ENCODE measurements around the gene BCAP31. TPM values are rescaled to one million over a fixed set of nuclear protein-coding genes. Genes with fewer than 3 reads are reported as not detected.

Gene BCAP31
- total RNA-seq, 2 experiments from 2014 or later: 43.0 to 72.0 TPM

DNA sequence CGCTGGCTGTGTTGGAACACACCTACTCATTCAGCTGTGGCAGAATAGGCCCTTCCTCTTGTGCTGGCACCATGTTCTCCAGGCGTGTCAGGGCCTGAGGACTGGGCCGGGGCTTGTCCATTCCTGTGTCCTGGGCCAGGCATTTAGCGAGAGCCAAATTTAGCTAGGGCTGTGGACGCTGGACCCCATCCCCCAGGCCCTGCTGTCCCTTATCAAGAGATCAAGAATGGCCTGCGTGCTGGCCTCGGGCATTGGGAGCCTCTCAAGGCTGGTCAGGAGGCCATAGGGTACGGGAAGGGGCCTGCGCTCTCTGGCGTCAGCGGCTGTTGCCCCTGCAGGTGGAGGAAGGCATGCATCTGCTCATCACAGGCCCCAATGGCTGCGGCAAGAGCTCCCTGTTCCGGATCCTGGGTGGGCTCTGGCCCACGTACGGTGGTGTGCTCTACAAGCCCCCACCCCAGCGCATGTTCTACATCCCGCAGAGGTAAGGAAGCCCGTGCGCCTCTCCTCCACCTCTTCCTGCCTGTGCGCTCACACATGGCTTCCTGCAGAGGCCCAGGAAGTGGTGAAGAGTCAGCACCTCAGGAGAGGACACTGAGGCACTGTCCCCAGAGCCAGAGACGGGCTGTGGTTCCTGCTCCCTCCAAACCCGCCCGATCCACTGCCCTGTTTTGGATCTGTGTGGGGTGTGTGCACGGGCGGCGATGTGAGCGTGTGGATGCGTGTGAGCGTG, 15.7 kb upstream of the BCAP31 start:
- no TSS peak for BruUV-seq (replicated peaks)
- no peak for DNase-seq (ENCODE audit: low spot score)
- TF ChIP-seq, protein P1, sequence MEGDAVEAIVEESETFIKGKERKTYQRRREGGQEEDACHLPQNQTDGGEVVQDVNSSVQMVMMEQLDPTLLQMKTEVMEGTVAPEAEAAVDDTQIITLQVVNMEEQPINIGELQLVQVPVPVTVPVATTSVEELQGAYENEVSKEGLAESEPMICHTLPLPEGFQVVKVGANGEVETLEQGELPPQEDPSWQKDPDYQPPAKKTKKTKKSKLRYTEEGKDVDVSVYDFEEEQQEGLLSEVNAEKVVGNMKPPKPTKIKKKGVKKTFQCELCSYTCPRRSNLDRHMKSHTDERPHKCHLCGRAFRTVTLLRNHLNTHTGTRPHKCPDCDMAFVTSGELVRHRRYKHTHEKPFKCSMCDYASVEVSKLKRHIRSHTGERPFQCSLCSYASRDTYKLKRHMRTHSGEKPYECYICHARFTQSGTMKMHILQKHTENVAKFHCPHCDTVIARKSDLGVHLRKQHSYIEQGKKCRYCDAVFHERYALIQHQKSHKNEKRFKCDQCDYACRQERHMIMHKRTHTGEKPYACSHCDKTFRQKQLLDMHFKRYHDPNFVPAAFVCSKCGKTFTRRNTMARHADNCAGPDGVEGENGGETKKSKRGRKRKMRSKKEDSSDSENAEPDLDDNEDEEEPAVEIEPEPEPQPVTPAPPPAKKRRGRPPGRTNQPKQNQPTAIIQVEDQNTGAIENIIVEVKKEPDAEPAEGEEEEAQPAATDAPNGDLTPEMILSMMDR (conservative IDR thresholded peaks at IDR 0.05; ENCODE audit: low read length): no peak
- no peak for TF ChIP-seq EZH2phosphoT487 (IDR thresholded peaks at IDR 0.05; ENCODE audit: borderline replicate concordance, low read depth, low read length)
- ChIA-PET POLR2A (interaction anchor here (0.7 kb wide), 1 partner anchor 792 kb away, joined by 3 read pairs; no protein-coding TSS in a partner anchor), CTCF (ENCODE audit: unreplicated experiment) (interaction anchor here (0.6 kb wide), 1 partner anchor 32 kb away, joined by 4 read pairs; no protein-coding TSS in a partner anchor)
- Histone ChIP-seq H3K36me3 (ENCODE audit: insufficient read depth, low read length) (no peaks in the 10 kb centered on the region), H3K9me3 (ENCODE audit: low read length) (no peaks in the 10 kb centered on the region), H3K27ac (ENCODE audit: low read depth, low read length, poor library complexity, severe bottlenecking) (no peak overlapping the region), H3K79me2 (ENCODE audit: insufficient read depth, low read depth, low read length) (no peaks in the 10 kb centered on the region), H3K4me1 (ENCODE audit: insufficient read depth, low read length, poor library complexity, severe bottlenecking) (peaks cover 8% of the 10 kb centered on the region), H3K9me2 (ENCODE audit: insufficient read depth, low read length) (no peaks in the 10 kb centered on the region), H3K4me3 (ENCODE audit: low read depth, low read length, poor library complexity, severe bottlenecking) (no peak overlapping the region), H4K20me1 (ENCODE audit: insufficient read depth, low read length) (no peaks in the 10 kb centered on the region), H3K4me2 (ENCODE audit: low read length) (no peak overlapping the region), H2AFZ (ENCODE audit: low read length) (no peak overlapping the region)
- intact Hi-C loops (cut with micrococcal nuclease; ENCODE audit: unreplicated experiment): no loop called here

DNA sequence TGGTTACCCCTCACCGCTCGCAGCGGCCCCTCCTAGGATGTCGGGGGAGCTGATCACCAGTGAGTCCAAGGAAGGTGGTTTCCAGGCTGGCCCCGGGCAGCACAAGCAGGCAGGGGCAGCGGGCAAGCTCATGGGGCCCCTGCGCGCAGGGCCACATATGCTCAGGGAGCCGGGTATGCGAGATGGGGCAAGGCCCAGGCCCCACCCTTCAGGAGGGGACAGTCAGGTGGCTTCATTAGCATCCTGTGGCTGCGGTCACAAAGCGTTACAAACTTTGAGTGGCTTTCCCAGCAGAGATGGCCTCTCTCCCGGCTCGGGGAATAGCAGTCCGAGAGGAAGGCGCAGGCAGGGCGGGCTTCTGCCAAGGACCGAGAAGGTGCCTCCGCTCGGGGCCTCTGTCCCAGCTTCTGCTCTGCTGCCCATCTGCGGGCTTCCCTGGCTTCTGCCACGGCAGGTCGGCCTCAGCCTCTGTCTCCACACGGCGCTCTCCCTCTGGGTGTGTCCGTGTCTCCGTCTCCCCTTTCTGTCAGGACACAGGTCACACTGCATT, 13.9 kb upstream of the BCAP31 start:
- Histone ChIP-seq H3K4me3 (ENCODE audit: low read depth, low read length, poor library complexity, severe bottlenecking) (no peak overlapping the region), H3K4me1 (ENCODE audit: insufficient read depth, low read length, poor library complexity, severe bottlenecking) (peaks cover 10% of the 10 kb centered on the region), H3K9me2 (ENCODE audit: insufficient read depth, low read length) (no peaks in the 10 kb centered on the region), H2AFZ (ENCODE audit: low read length) (no peak overlapping the region), H3K4me2 (ENCODE audit: low read length) (no peak overlapping the region), H4K20me1 (ENCODE audit: insufficient read depth, low read length) (no peaks in the 10 kb centered on the region), H3K79me2 (ENCODE audit: insufficient read depth, low read depth, low read length) (no peaks in the 10 kb centered on the region), H3K27ac (ENCODE audit: low read depth, low read length, poor library complexity, severe bottlenecking) (no peak overlapping the region), H3K36me3 (ENCODE audit: insufficient read depth, low read length) (no peaks in the 10 kb centered on the region), H3K9me3 (ENCODE audit: low read length) (no peaks in the 10 kb centered on the region)
- no TSS peak for BruUV-seq (replicated peaks)
- intact Hi-C loops (cut with micrococcal nuclease; ENCODE audit: unreplicated experiment): no loop called here
- no peak for TF ChIP-seq EZH2phosphoT487 (IDR thresholded peaks at IDR 0.05; ENCODE audit: borderline replicate concordance, low read depth, low read length)
- TF ChIP-seq, protein P1 (conservative IDR thresholded peaks at IDR 0.05; ENCODE audit: low read length): no peak
- no peak for DNase-seq (ENCODE audit: low spot score)
- CTCF ChIA-PET (ENCODE audit: unreplicated experiment): no interaction called here
- POLR2A ChIA-PET: no interaction called here

DNA sequence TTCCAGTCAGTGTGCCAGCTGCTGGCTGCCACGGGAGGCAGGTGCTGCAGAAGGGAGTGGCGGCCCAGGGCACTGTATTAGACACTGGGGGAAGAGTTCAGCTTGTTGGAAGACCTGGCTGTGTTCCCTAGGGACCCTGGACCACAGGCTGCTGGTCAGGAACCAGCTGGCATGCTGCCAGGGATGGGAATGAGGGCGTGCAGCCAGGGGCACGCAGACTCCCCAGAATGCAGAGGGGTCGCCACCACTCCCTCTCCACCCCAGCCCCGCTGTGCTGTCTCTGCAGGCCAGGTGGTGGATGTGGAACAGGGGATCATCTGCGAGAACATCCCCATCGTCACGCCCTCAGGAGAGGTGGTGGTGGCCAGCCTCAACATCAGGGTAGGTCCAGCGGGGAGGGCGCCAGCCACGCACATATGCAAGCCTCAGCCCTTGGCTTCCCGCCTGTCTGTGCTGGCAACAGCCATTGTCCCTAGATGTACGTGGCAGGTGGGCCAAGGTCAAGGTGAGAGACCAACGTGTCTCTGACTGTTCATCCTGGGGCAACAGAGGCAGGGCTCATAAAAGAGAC, 12.8 kb upstream of the BCAP31 start:
- ChIA-PET CTCF (ENCODE audit: unreplicated experiment) (no interaction called here), POLR2A (no interaction called here)
- no peak overlapping the region for H3K4me3 ChIP-seq (ENCODE audit: low read depth, low read length, poor library complexity, severe bottlenecking)
- H4K20me1 ChIP-seq (ENCODE audit: insufficient read depth, low read length): no peaks in the 10 kb centered on the region
- TF ChIP-seq EZH2phosphoT487 (IDR thresholded peaks at IDR 0.05; ENCODE audit: borderline replicate concordance, low read depth, low read length): no peak
- TF ChIP-seq, protein P1 (conservative IDR thresholded peaks at IDR 0.05; ENCODE audit: low read length): no peak
- no peaks in the 10 kb centered on the region for H3K36me3 ChIP-seq (ENCODE audit: insufficient read depth, low read length)
- H3K9me2 ChIP-seq (ENCODE audit: insufficient read depth, low read length): no peaks in the 10 kb centered on the region
- intact Hi-C loops (cut with micrococcal nuclease; ENCODE audit: unreplicated experiment): no loop called here
- no peak for DNase-seq (ENCODE audit: low spot score)
- no peak overlapping the region for H2AFZ ChIP-seq (ENCODE audit: low read length)
- H3K79me2 ChIP-seq (ENCODE audit: insufficient read depth, low read depth, low read length): no peaks in the 10 kb centered on the region
- peaks cover 10% of the 10 kb centered on the region for H3K4me1 ChIP-seq (ENCODE audit: insufficient read depth, low read length, poor library complexity, severe bottlenecking)
- no TSS peak for BruUV-seq (replicated peaks)
- no peak overlapping the region for H3K27ac ChIP-seq (ENCODE audit: low read depth, low read length, poor library complexity, severe bottlenecking)
- no peak overlapping the region for H3K4me2 ChIP-seq (ENCODE audit: low read length)
- H3K9me3 ChIP-seq (ENCODE audit: low read length): no peaks in the 10 kb centered on the region

All from OCI-LY7 (cell line).